H1 (cell line): Measurements from ENCODE around the gene MYDGF. TPM values are rescaled to one million over a fixed set of nuclear protein-coding genes. Genes with fewer than 3 reads are reported as not detected.

Source experiments
- CTCF ChIA-PET: fragments of 300-600 bp; sonication (Branson Sonifier 250); formaldehyde crosslinking; loops from one replicate; lab custom pipeline; 2021; ENCODE audit not compliant: partially characterized antibody; lab: Charles Lee
- POLR2A ChIA-PET: fragments of 300-600 bp; sonication (Branson Sonifier 250); formaldehyde crosslinking; loops from one replicate; lab custom pipeline; 2021; ENCODE audit warnings: inconsistent platforms; ENCODE audit not compliant: partially characterized antibody; lab: Charles Lee
- DNase-seq, 2 experiments: peaks; one replicate each; pipeline versions ENCODE4 v3.0.0 to v3.0.0-alpha.2; 2010 to 2022; ENCODE audit warnings: low spot score in 2 of 2, low read depth in 1 of 2, mixed read lengths in 1 of 2
- FAIRE-seq: peaks from 2 replicates; lab custom pipeline; 2011; peaks lifted over from hg19 to GRCh38; lab: Jason Lieb, UNC
- H2AFZ ChIP-seq: 2 replicates; pipeline ENCODE4 v1.8.1; 2012; ENCODE audit warnings: low read length, inconsistent platforms
- H2AK5ac ChIP-seq: 2 replicates; pipeline ENCODE4 v1.6.1; 2013; ENCODE audit warnings: low read depth, low read length
- H2BK120ac ChIP-seq: replicated peaks from 2 replicates; pipeline ENCODE3; 2013; ENCODE audit warnings: low read depth, low read length, inconsistent platforms
- H2BK12ac ChIP-seq: 2 replicates; pipeline ENCODE4 v1.6.1; 2013; ENCODE audit warnings: low read depth, low read length
- H2BK15ac ChIP-seq: 2 replicates; pipeline ENCODE4 v1.6.1; 2013; ENCODE audit warnings: low read length
- H2BK20ac ChIP-seq: 2 replicates; pipeline ENCODE4 v1.6.1; 2013; ENCODE audit warnings: low read length
- H2BK5ac ChIP-seq: 2 replicates; pipeline ENCODE4 v1.6.1; 2013; ENCODE audit warnings: low read depth, low read length
- H3K14ac ChIP-seq: 2 replicates; pipeline ENCODE4 v1.6.1; 2013; ENCODE audit warnings: inconsistent platforms; ENCODE audit not compliant: insufficient read length
- H3K18ac ChIP-seq: 2 replicates; pipeline ENCODE4 v1.6.1; 2013; ENCODE audit warnings: low read length; ENCODE audit errors: extremely low read depth
- H3K23ac ChIP-seq: 2 replicates; pipeline ENCODE4 v1.6.1; 2013; ENCODE audit warnings: inconsistent platforms; ENCODE audit not compliant: insufficient read length
- H3K23me2 ChIP-seq: 2 replicates; pipeline ENCODE4 v1.6.1; 2013; ENCODE audit warnings: low read depth, low read length
- H3K27ac ChIP-seq: 2 replicates; pipeline ENCODE4 v1.6.1; 2011; ENCODE audit warnings: low read depth, low read length, inconsistent platforms
- H3K27me3 ChIP-seq, 4 experiments: replicated peaks in 1 of 4; 1 replicate in 1 of 4; 2 replicates in 3 of 4; pipeline versions ENCODE4 v1.6.1 to v1.8.1; 2011 to 2013; ENCODE audit warnings: low read length in 3 of 4, mild to moderate bottlenecking in 3 of 4, inconsistent platforms in 2 of 4, mixed read lengths in 2 of 4, moderate library complexity in 1 of 4; ENCODE audit not compliant: control insufficient read depth in 3 of 4, insufficient read depth in 3 of 4; ENCODE audit errors: extremely low read depth in 1 of 4
- H3K36me3 ChIP-seq, 4 experiments: 2 replicates each; pipeline versions ENCODE4 v1.6.1 to v1.8.1; 2011 to 2013; ENCODE audit warnings: mild to moderate bottlenecking in 4 of 4, low read length in 3 of 4, moderate library complexity in 2 of 4, control low read depth in 1 of 4, inconsistent platforms in 1 of 4; ENCODE audit not compliant: insufficient read depth in 4 of 4, control insufficient read depth in 2 of 4
- H3K4ac ChIP-seq: replicated peaks from 2 replicates; pipeline ENCODE3; 2013; ENCODE audit warnings: low read length, low read depth, mixed read lengths, inconsistent platforms; ENCODE audit not compliant: insufficient read length
- H3K4me1 ChIP-seq, 4 experiments: replicated peaks in 1 of 4; 1 replicate in 1 of 4; 2 replicates in 3 of 4; pipeline versions ENCODE4 v1.6.1 to v1.8.1; 2011 to 2013; ENCODE audit warnings: low read length in 3 of 4, inconsistent platforms in 2 of 4, mixed read lengths in 1 of 4; ENCODE audit not compliant: insufficient read depth in 4 of 4, control insufficient read depth in 3 of 4
- H3K4me2 ChIP-seq, 2 experiments: 2 replicates each; pipeline versions ENCODE4 v1.6.1 to v1.8.1; 2011 to 2013; ENCODE audit warnings: low read depth in 2 of 2, low read length in 2 of 2, control low read depth in 1 of 2, inconsistent platforms in 1 of 2, mild to moderate bottlenecking in 1 of 2; ENCODE audit not compliant: insufficient read depth in 1 of 2
- H3K4me3 ChIP-seq, 4 experiments: fragments of 200-600, 300-600 bp in 1 of 4; sonication (generic), shearing (Covaris generic), sonication (Bioruptor Twin) in 1 of 4; 2 replicates each; pipeline versions ENCODE4 v1.5.1 to v1.8.1; 2011 to 2016; ENCODE audit warnings: low read length in 4 of 4, low read depth in 3 of 4, control low read depth in 2 of 4, inconsistent platforms in 2 of 4, mild to moderate bottlenecking in 2 of 4, mixed read lengths in 1 of 4, moderate library complexity in 1 of 4; ENCODE audit not compliant: insufficient read depth in 2 of 4; ENCODE audit errors: extremely low read depth in 1 of 4
- H3K56ac ChIP-seq: replicated peaks from 2 replicates; pipeline ENCODE3; 2013; ENCODE audit warnings: low read depth, mild to moderate bottlenecking, mixed read lengths, low read length, inconsistent platforms; ENCODE audit not compliant: insufficient read length
- H3K79me1 ChIP-seq: 2 replicates; pipeline ENCODE4 v1.6.1; 2013; ENCODE audit warnings: low read depth, low read length, control low read depth
- H3K79me2 ChIP-seq, 2 experiments: 2 replicates each; pipeline versions ENCODE4 v1.6.1 to v1.8.1; 2012 to 2013; ENCODE audit warnings: low read length in 2 of 2, mild to moderate bottlenecking in 2 of 2, inconsistent platforms in 1 of 2; ENCODE audit not compliant: insufficient read depth in 2 of 2, control insufficient read depth in 1 of 2
- H3K9ac ChIP-seq, 4 experiments: replicated peaks in 1 of 4; 1 replicate in 1 of 4; 2 replicates in 3 of 4; pipeline versions ENCODE4 v1.6.1 to v1.8.1; 2011 to 2013; ENCODE audit warnings: low read depth in 3 of 4, low read length in 3 of 4, control low read depth in 2 of 4, mild to moderate bottlenecking in 2 of 4, moderate library complexity in 2 of 4, inconsistent platforms in 1 of 4; ENCODE audit errors: extremely low read depth in 1 of 4
- H3K9me3 ChIP-seq, 2 experiments: 2 replicates each; pipeline versions ENCODE4 v1.6.1 to v1.8.1; 2012 to 2013; ENCODE audit warnings: mild to moderate bottlenecking in 2 of 2, moderate library complexity in 2 of 2, control low read depth in 1 of 2, inconsistent platforms in 1 of 2, low read depth in 1 of 2, low read length in 1 of 2, mixed read lengths in 1 of 2; ENCODE audit not compliant: insufficient read depth in 2 of 2
- H4K20me1 ChIP-seq, 2 experiments: replicated peaks in 1 of 2; 2 replicates each; pipeline versions ENCODE3 to v1.8.1; 2011 to 2013; ENCODE audit warnings: inconsistent platforms in 2 of 2, low read length in 2 of 2, mild to moderate bottlenecking in 1 of 2; ENCODE audit not compliant: insufficient read depth in 2 of 2, control insufficient read depth in 1 of 2
- H4K5ac ChIP-seq: 2 replicates; pipeline ENCODE4 v1.6.1; 2013; ENCODE audit warnings: low read length, low read depth, mixed read lengths, inconsistent platforms; ENCODE audit not compliant: insufficient read length
- H4K8ac ChIP-seq: 2 replicates; pipeline ENCODE4 v1.8.0; 2013; ENCODE audit warnings: mild to moderate bottlenecking, moderate library complexity, low read length, inconsistent platforms; ENCODE audit not compliant: insufficient read depth; ENCODE audit errors: extremely low read depth
- H4K91ac ChIP-seq: replicated peaks from 2 replicates; pipeline ENCODE3; 2013; ENCODE audit warnings: low read length, mixed read lengths, inconsistent platforms; ENCODE audit not compliant: insufficient read length
- CHD2 ChIP-seq: IDR thresholded peaks from 2 replicates; pipeline ENCODE4 v1.6.1; 2012; ENCODE audit warnings: low read length, improper control_type of control experiment
- FOSL1 ChIP-seq: IDR thresholded peaks from 2 replicates; pipeline ENCODE4 v1.6.1; 2011; ENCODE audit warnings: mild to moderate bottlenecking, low read depth, low read length, moderate library complexity; ENCODE audit not compliant: insufficient read depth
- RAD21 ChIP-seq, 2 experiments: IDR thresholded peaks in 1 of 2; conservative IDR thresholded peaks in 1 of 2; 2 replicates each; pipeline ENCODE4 v1.6.1; 2011; ENCODE audit warnings: low read depth in 2 of 2, low read length in 2 of 2, improper control_type of control experiment in 1 of 2, inconsistent platforms in 1 of 2, mild to moderate bottlenecking in 1 of 2, moderate library complexity in 1 of 2
- RNF2 ChIP-seq: fragments of 200-900, 300-1000 bp; sonication (generic); IDR thresholded peaks from 2 replicates; pipeline ENCODE4 v1.7.1; 2016; ENCODE audit warnings: borderline replicate concordance, low read depth, mild to moderate bottlenecking, antibody characterized with exemption, low read length; ENCODE audit not compliant: poor library complexity, severe bottlenecking; ENCODE audit errors: missing control alignments
- RXRA ChIP-seq: IDR thresholded peaks from 2 replicates; pipeline ENCODE4 v1.6.1; 2011; ENCODE audit warnings: low read depth, mild to moderate bottlenecking, low read length, moderate library complexity; ENCODE audit not compliant: insufficient read depth
- SIRT6 ChIP-seq: IDR thresholded peaks from one replicate; pipeline ENCODE4 v1.7.1; 2012; ENCODE audit warnings: low read length, inconsistent platforms
- SRF ChIP-seq: IDR thresholded peaks from 2 replicates; pipeline ENCODE4 v1.6.1; 2011; ENCODE audit warnings: mild to moderate bottlenecking, low read depth, low read length, moderate library complexity
- TBP ChIP-seq: IDR thresholded peaks from 2 replicates; pipeline ENCODE4 v1.6.1; 2011; ENCODE audit warnings: low read depth, low read length, improper control_type of control experiment
- WGBS, 2 experiments: shearing (Covaris generic) in 1 of 2; methylation state at CpG; one replicate each; pipeline versions ENCODE4 v1.1.6 to v1.1.7; 2013 to 2015; ENCODE audit warnings: low lambda C conversion rate in 2 of 2, mixed read lengths in 2 of 2, inconsistent platforms in 1 of 2, low coverage in 1 of 2, missing lambda C conversion rate in 1 of 2; ENCODE audit not compliant: insufficient replicate concordance in 2 of 2, insufficient coverage in 1 of 2, insufficient read length in 1 of 2; ENCODE audit errors: extremely low coverage in 1 of 2, missing lambda C conversion rate in 1 of 2; 5-methylcytosine and 5-hydroxymethylcytosine counted together
- polyA plus RNA-seq, 7 experiments: library from polyadenylated mRNA; depleted of rRNA in 3 of 7; stranded (reverse) in 5 of 7; unstranded in 2 of 7; fragments of >200 nt in 5 of 7; fragments of 200-250 nt in 2 of 7; gene quantifications; 1 replicate in 5 of 7; 2 replicates in 1 of 7; 4 replicates in 1 of 7; pipeline versions ENCODE4 v1.2.1 to v1.2.3, GENCODE V29; 2011 to 2013; ENCODE audit warnings: missing spikeins in 2 of 7, mixed read lengths in 2 of 7
- total RNA-seq: library from RNA; stranded (reverse); fragmentation: NEBNext Ultra II Directional; extraction: Animal tissue kit (Norgen Biotek cat#: 25700); gene quantifications from 2 replicates; pipeline ENCODE4 v1.2.1, GENCODE V29; 2021

The MYDGF gene
- total and polyA plus RNA-seq, 2 of the 8 experiments (the other 6 are each of a cell fraction or from before 2014, with no cell fraction given): 40.6 to 51.1 TPM

DNA sequence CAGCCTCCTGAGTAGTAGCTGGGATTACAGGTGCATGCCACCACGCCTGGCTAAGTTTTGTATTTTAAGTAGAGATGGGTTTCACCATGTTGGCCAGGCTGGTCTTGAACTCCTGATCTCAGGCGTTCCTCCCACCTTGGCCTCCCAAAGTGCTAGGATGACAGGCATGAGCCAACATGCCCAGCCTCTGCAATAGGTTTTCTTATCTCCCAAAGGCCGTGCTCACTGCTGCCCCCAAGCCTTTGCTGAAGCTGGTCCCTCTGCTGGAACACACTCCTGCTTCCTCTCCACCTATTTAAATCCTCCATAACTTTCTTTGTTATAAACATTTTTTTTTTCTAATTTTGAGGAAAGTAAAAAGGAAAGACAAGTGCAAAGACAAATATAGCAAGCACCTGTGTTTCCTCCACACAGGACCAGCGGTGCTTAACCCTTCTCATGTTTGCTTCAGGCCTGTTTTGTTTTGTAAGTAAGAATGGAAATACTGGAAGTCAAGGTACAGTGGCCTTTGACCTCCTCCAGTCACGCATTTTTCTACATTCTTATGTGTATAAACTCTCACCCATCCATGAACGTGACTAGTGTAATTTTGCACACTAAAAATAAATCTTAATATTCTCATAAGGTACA lies 45.3 kb downstream of the MYDGF start:
- no peak overlapping the region for H3K27ac ChIP-seq
- H3K18ac ChIP-seq: no peak overlapping the region
- 54% methylated on average over 6 of the region's 6 CpGs; no CpG with 5 or more reads in 1 of the 2 experiments for WGBS, 2 experiments
- H3K9ac ChIP-seq: no peak overlapping the region
- no peaks in the 10 kb centered on the region for H3K9me3 ChIP-seq
- no peak overlapping the region for H3K4ac ChIP-seq
- no peaks in the 10 kb centered on the region for H4K20me1 ChIP-seq
- no peak overlapping the region for H3K4me2 ChIP-seq
- H3K79me1 ChIP-seq: no peaks in the 10 kb centered on the region
- H4K91ac ChIP-seq: no peak overlapping the region
- H3K79me2 ChIP-seq: no peaks in the 10 kb centered on the region
- FAIRE-seq: peak; percentile 70
- no peak overlapping the region for H2AK5ac ChIP-seq
- no peaks in the 10 kb centered on the region for H3K23me2 ChIP-seq
- H2BK20ac ChIP-seq: no peak overlapping the region
- no peak overlapping the region for H2AFZ ChIP-seq
- DNase-seq: no peak
- H3K27me3 ChIP-seq: no peaks in the 10 kb centered on the region
- H2BK120ac ChIP-seq: no peak overlapping the region
- H3K36me3 ChIP-seq: no peaks in the 10 kb centered on the region
- no peak overlapping the region for H3K56ac ChIP-seq
- no peak overlapping the region for H4K8ac ChIP-seq
- H2BK12ac ChIP-seq: no peak overlapping the region
- no peak overlapping the region for H3K4me3 ChIP-seq
- H2BK15ac ChIP-seq: no peak overlapping the region
- CTCF ChIA-PET: interaction anchor here (0.6 to 16.3 kb wide), 14 partner anchors 9 to 544 kb away, joined by 3 to 316 read pairs (median 3); partner anchors contain the start of genes PLIN5 and TNFAIP8L1
- no peaks in the 10 kb centered on the region; a peak in 2 of 7 replicates for H3K4me1 ChIP-seq
- H4K5ac ChIP-seq: no peak overlapping the region
- no peak overlapping the region; the same call in 1 of the 2 replicates for H2BK5ac ChIP-seq
- no peak overlapping the region for H3K14ac ChIP-seq
- POLR2A ChIA-PET: interaction anchor here (1.7 kb wide), 1 partner anchor 108 kb away, joined by 3 read pairs; no protein-coding TSS in a partner anchor
- no peak overlapping the region for H3K23ac ChIP-seq
- TF ChIP-seq CHD2 (no peak), RAD21 (IDR thresholded peaks at IDR 0.05 in 1 of 2, conservative IDR thresholded peaks at IDR 0.05 in 1 of 2; ENCODE audit: low read depth in 2 of 2, low read length in 2 of 2) (peak; percentile 19 to 35; a peak in 2 of 4 replicates), SRF (no peak), TBP (peak; percentile 26; the same call in 1 of the 2 replicates), RNF2 (no peak), FOSL1 (no peak), SIRT6 (no peak), RXRA (no peak)
